ENCODE measurements around the gene ZNF384. TPM values are rescaled to one million over a fixed set of nuclear protein-coding genes. Genes with fewer than 3 reads are reported as not detected.
A peak's percentile ranks its signal among the peaks of the same experiment; 100 is the strongest.

ZNF384 gene
- total and polyA plus RNA-seq, 10 of the 15 experiments (the other 5 are each of a cell fraction or from before 2014, with no cell fraction given): 0.46 to 81.5 (median 30.5) TPM

DNA sequence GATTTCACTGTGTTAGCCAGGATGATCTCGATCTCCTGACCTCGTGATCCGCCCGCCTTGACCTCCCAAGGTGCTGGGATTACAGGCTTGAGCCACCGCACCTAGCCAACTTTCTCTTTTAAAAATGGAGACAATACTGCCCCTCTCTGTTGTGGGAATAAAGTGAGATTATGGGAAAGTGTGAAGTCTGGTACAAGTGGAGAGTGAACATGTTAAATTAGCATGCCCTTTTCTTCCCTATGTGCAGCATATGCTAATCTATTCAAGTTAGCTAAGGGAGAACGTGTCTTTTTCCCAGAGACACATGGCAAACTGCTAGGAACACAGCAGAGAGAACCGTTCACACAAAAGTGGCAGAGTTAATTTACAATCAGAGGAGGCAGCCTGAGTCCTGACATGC is 36.2 kb upstream of the ZNF384 start (continued):
- TF ChIP-seq, protein P1, sequence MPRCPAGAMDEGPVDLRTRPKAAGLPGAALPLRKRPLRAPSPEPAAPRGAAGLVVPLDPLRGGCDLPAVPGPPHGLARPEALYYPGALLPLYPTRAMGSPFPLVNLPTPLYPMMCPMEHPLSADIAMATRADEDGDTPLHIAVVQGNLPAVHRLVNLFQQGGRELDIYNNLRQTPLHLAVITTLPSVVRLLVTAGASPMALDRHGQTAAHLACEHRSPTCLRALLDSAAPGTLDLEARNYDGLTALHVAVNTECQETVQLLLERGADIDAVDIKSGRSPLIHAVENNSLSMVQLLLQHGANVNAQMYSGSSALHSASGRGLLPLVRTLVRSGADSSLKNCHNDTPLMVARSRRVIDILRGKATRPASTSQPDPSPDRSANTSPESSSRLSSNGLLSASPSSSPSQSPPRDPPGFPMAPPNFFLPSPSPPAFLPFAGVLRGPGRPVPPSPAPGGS (IDR thresholded peaks at IDR 0.05; ENCODE audit: borderline replicate concordance, insufficient read depth, low read depth, low read length, poor library complexity, severe bottlenecking): no peak
- TF ChIP-seq EED (IDR thresholded peaks at IDR 0.05; ENCODE audit: low read depth) (no peak), MEF2B (IDR thresholded peaks at IDR 0.05; ENCODE audit: partially characterized antibody, poor library complexity, severe bottlenecking) (no peak)

DNA sequence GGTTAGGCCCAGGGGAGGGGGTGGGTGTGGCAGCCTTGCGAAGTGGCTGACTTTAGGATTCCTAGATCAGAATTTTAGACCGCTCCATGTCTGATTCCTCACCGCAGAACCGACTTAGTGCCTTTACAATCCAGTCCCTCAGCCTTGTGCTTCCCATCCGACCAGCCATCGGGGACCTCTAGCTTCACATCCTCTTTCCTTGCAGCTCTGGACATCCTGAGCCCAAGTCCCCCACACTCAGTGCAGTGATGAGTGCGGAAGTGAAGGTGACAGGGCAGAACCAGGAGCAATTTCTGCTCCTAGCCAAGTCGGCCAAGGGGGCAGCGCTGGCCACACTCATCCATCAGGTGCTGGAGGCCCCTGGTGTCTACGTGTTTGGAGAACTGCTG is 35.2 kb upstream of the ZNF384 start:
- Histone ChIP-seq H3K27ac (ENCODE audit: control insufficient read depth, insufficient read depth) (peak overlapping the region; percentile 67), H3K9me3 (replicated peaks; ENCODE audit: control insufficient read depth, insufficient read depth, low read length) (no peaks in the 10 kb centered on the region), H3K27me3 (replicated peaks in 1 of 2; ENCODE audit: control insufficient read depth in 2 of 2, insufficient read depth in 2 of 2, low read length in 1 of 2) (no peaks in the 10 kb centered on the region), H4K20me1 (ENCODE audit: control insufficient read depth, insufficient read depth) (no peaks in the 10 kb centered on the region), H3K4me3 (peak overlapping the region; percentile 78), H3K79me2 (ENCODE audit: control insufficient read depth, insufficient read depth, low read length) (peaks cover 10% of the 10 kb centered on the region), H3K4me2 (ENCODE audit: control insufficient read depth, insufficient read depth) (peak overlapping the region; percentile 98), H3K4me1 (ENCODE audit: control insufficient read depth, insufficient read depth, low read length) (no peaks in the 10 kb centered on the region; the same call in 1 of the 2 replicates), H2AFZ (ENCODE audit: control insufficient read depth, low read depth, low read length) (peak overlapping the region; percentile 68), H3K9ac (ENCODE audit: control insufficient read depth, insufficient read depth, low read length) (peak overlapping the region; percentile 91), H3K36me3 (ENCODE audit: control insufficient read depth in 2 of 2, insufficient read depth in 2 of 2, low read length in 1 of 2) (peaks cover 4 to 8% of the 10 kb centered on the region in 2 experiments; a peak in 3 of 4 replicates)
- in situ Hi-C loops (cut with MboI) (no loop called here), intact Hi-C loops (cut with micrococcal nuclease; ENCODE audit: unreplicated experiment) (no loop called here)
- RAD21 ChIA-PET (ENCODE audit: unreplicated experiment): interaction anchor here (1.2 to 3.3 kb wide), 9 partner anchors 21 to 127 kb away, joined by 3 to 45 read pairs (median 6); partner anchors contain the start of genes CDCA3, MLF2, PTMS and ZNF384
- under 1% methylated on average over 10 of the region's 10 CpGs for WGBS (ENCODE audit: insufficient coverage, insufficient replicate concordance, low lambda C conversion rate, missing lambda C conversion rate)
- ATAC-seq (peak; percentile 59), FAIRE-seq (no peak), DNase-seq (ENCODE audit: low read depth, low spot score) (no peak)
- POLR2A ChIA-PET: interaction anchor here (0.6 to 3.6 kb wide), 21 partner anchors 10 to 299 kb away, joined by 3 to 53 read pairs (median 5); partner anchors contain the start of genes CDCA3, GAPDH, MLF2 and PTMS
- CTCF ChIA-PET: interaction anchor here (0.6 to 3.5 kb wide), 25 partner anchors 9 to 259 kb away, joined by 3 to 28 read pairs (median 4); partner anchors contain the start of genes CDCA3, MLF2, USP5 and ZNF384
- BruUV-seq (replicated peaks): TSS peak; percentile 84
- 0 out of 2 replicates have a peak, but pooled peaks have one; percentile 15 for TF ChIP-seq SMAD5 (IDR thresholded peaks at IDR 0.05; ENCODE audit: low read depth)
- TF ChIP-seq LARP7 (IDR thresholded peaks at IDR 0.05): 0 out of 2 replicates have a peak, but pooled peaks have one; percentile 14
- no peak for TF ChIP-seq BHLHE40 (IDR thresholded peaks at IDR 0.05; ENCODE audit: borderline replicate concordance in 1 of 2, low read depth in 2 of 2, low read length in 1 of 2)
- TF ChIP-seq RUNX3 (IDR thresholded peaks at IDR 0.05; ENCODE audit: low read length): 0 out of 2 replicates have a peak, but pooled peaks have one; percentile 4
- TF ChIP-seq, protein P2, sequence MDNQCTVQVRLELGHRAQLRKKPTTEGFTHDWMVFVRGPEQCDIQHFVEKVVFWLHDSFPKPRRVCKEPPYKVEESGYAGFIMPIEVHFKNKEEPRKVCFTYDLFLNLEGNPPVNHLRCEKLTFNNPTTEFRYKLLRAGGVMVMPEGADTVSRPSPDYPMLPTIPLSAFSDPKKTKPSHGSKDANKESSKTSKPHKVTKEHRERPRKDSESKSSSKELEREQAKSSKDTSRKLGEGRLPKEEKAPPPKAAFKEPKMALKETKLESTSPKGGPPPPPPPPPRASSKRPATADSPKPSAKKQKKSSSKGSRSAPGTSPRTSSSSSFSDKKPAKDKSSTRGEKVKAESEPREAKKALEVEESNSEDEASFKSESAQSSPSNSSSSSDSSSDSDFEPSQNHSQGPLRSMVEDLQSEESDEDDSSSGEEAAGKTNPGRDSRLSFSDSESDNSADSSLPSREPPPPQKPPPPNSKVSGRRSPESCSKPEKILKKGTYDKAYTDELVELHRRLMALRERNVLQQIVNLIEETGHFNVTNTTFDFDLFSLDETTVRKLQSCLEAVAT (IDR thresholded peaks at IDR 0.05): peak; percentile 84
- no peak for TF ChIP-seq HDAC6 (IDR thresholded peaks at IDR 0.05; ENCODE audit: unreplicated experiment)
- 0 out of 2 replicates have a peak, but pooled peaks have one; percentile 8 for TF ChIP-seq EED (IDR thresholded peaks at IDR 0.05; ENCODE audit: low read depth)
- TF ChIP-seq SPI1 (IDR thresholded peaks at IDR 0.05; ENCODE audit: borderline replicate concordance, insufficient read depth, low read depth, low read length): peak; percentile 73
- no peak for TF ChIP-seq CBX5 (IDR thresholded peaks at IDR 0.05; ENCODE audit: low read depth)
- TF ChIP-seq, protein P3, sequence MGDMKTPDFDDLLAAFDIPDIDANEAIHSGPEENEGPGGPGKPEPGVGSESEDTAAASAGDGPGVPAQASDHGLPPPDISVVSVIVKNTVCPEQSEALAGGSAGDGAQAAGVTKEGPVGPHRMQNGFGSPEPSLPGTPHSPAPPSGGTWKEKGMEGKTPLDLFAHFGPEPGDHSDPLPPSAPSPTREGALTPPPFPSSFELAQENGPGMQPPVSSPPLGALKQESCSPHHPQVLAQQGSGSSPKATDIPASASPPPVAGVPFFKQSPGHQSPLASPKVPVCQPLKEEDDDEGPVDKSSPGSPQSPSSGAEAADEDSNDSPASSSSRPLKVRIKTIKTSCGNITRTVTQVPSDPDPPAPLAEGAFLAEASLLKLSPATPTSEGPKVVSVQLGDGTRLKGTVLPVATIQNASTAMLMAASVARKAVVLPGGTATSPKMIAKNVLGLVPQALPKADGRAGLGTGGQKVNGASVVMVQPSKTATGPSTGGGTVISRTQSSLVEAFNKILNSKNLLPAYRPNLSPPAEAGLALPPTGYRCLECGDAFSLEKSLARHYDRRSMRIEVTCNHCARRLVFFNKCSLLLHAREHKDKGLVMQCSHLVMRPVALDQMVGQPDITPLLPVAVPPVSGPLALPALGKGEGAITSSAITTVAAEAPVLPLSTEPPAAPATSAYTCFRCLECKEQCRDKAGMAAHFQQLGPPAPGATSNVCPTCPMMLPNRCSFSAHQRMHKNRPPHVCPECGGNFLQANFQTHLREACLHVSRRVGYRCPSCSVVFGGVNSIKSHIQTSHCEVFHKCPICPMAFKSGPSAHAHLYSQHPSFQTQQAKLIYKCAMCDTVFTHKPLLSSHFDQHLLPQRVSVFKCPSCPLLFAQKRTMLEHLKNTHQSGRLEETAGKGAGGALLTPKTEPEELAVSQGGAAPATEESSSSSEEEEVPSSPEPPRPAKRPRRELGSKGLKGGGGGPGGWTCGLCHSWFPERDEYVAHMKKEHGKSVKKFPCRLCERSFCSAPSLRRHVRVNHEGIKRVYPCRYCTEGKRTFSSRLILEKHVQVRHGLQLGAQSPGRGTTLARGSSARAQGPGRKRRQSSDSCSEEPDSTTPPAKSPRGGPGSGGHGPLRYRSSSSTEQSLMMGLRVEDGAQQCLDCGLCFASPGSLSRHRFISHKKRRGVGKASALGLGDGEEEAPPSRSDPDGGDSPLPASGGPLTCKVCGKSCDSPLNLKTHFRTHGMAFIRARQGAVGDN (IDR thresholded peaks at IDR 0.05): 0 out of 2 replicates have a peak, but pooled peaks have one; percentile 5
- SMC1A ChIA-PET (ENCODE audit: uncharacterized antibody, unreplicated experiment): interaction anchor here (0.7 to 3.1 kb wide), 12 partner anchors 10 to 128 kb away, joined by 3 to 31 read pairs (median 5); partner anchors contain the start of genes CDCA3, MLF2, USP5 and ZNF384
